Bronchial epithelial cell (primary cell): Measurements from ENCODE around the gene SLC39A6. TPM values are rescaled to one million over a fixed set of nuclear protein-coding genes. Genes with fewer than 3 reads are reported as not detected.
"Not testable (repeated sequence)": the region's sequence is repeated elsewhere in the genome, so short reads cannot be mapped to it uniquely, and the experiment has no call there.

Source experiments
- DNase-seq: peaks from one replicate; pipeline ENCODE4 v3.0.0-alpha.2; 2010; ENCODE audit warnings: low read depth
- FAIRE-seq: peaks from 2 replicates; lab custom pipeline; 2011; peaks lifted over from hg19 to GRCh38; lab: Jason Lieb, UNC
- H3K27me3 ChIP-seq: 2 replicates; pipeline ENCODE4 v1.5.1; 2011; ENCODE audit warnings: low read length; ENCODE audit not compliant: control insufficient read depth, insufficient read depth
- H3K36me3 ChIP-seq: 2 replicates; pipeline ENCODE4 v1.5.1; 2011; ENCODE audit warnings: low read length; ENCODE audit not compliant: control insufficient read depth, insufficient read depth
- H3K4me3 ChIP-seq: 2 replicates; pipeline ENCODE4 v1.5.1; 2011; ENCODE audit warnings: mild to moderate bottlenecking, low read depth, low read length, control low read depth
- CTCF ChIP-seq: IDR thresholded peaks from 2 replicates; pipeline ENCODE4 v1.5.1; 2011; ENCODE audit warnings: mild to moderate bottlenecking, moderate library complexity, low read length, control low read depth, inconsistent platforms; ENCODE audit not compliant: insufficient read depth, severe bottlenecking
- total RNA-seq: library from RNA; depleted of rRNA; stranded (reverse); fragments of >200 nt; gene quantifications from 2 replicates; pipeline ENCODE4 v1.2.1, GENCODE V29; 2014

SLC39A6 gene
- total RNA-seq, 1 donor from 2014 or later, result 152 TPM

GRCh38 chr18:36067055-36067957, 61.8 kb downstream of the SLC39A6 start, which contains the start of gene RPRD1A:
TSS of gene RPRD1A (minus strand) at chr18:36067559. CDS start at chr18:36067404, 155 bp downstream.
- DNase-seq (peak; percentile 86), FAIRE-seq (no peak)
- Histone ChIP-seq H3K36me3 (no peaks in the 10 kb centered on the region), H3K4me3 (peak within 1 kb of the TSS; percentile 95), H3K27me3 (no peaks in the 10 kb centered on the region)
- no peak for TF ChIP-seq CTCF

GRCh38 chr18:36066686-36067054, 62.5 kb downstream of the SLC39A6 start:
- Histone ChIP-seq H3K4me3 (peak overlapping the region; percentile 95), H3K36me3 (no peaks in the 10 kb centered on the region), H3K27me3 (no peaks in the 10 kb centered on the region)
- no peak for FAIRE-seq
- TF ChIP-seq CTCF, result no peak
- DNase-seq, result peak; percentile 20

GRCh38 chr18:36066001-36066400, 63.1 kb downstream of the SLC39A6 start:
- TF ChIP-seq CTCF, result no peak
- H3K27me3 ChIP-seq, result no peaks in the 10 kb centered on the region
- FAIRE-seq (no peak), DNase-seq (peak; percentile 8)
- no peaks in the 10 kb centered on the region for H3K36me3 ChIP-seq
- H3K4me3 ChIP-seq, result peak overlapping the region; percentile 95

- DNase-seq, H3K27me3 ChIP-seq, H3K36me3 ChIP-seq, FAIRE-seq, H3K4me3 ChIP-seq: not testable (repeated sequence)
These were observed 64.4 kb downstream of the SLC39A6 start for GRCh38 chr18:36064809-36065079.

- no peak for DNase-seq
- Histone ChIP-seq H3K36me3 (no peaks in the 10 kb centered on the region), H3K27me3 (no peaks in the 10 kb centered on the region), H3K4me3 (no peak overlapping the region)
- TF ChIP-seq CTCF, result no peak
- no peak for FAIRE-seq
These were observed 64.9 kb downstream of the SLC39A6 start for GRCh38 chr18:36064027-36064808.

- TF ChIP-seq CTCF, result no peak
- Histone ChIP-seq H3K4me3 (no peak overlapping the region), H3K36me3 (peaks cover 2% of the 10 kb centered on the region), H3K27me3 (no peaks in the 10 kb centered on the region)
- DNase-seq, result no peak
- FAIRE-seq, result no peak
These were observed 70.5 kb downstream of the SLC39A6 start for GRCh38 chr18:36058674-36059073.
